K562 (cell line): ENCODE results near the gene SNTG2.

Source experiments
- ATF6 ChIP-seq: sonication (generic); formaldehyde crosslinking; IDR thresholded peaks from 2 replicates; pipeline ENCODE4 v1.4.0; 2020; ENCODE audit warnings: mild to moderate bottlenecking, missing genetic modification reagents
- CTCF ChIP-seq, 3 experiments: IDR thresholded peaks in 2 of 3; conservative IDR thresholded peaks in 1 of 3; 2 replicates each; pipeline ENCODE4 v1.5.1; 2011 to 2012; ENCODE audit warnings: low read length in 3 of 3, mild to moderate bottlenecking in 3 of 3, control low read depth in 2 of 3, improper control_type of control experiment in 1 of 3, inconsistent platforms in 1 of 3, low read depth in 1 of 3, mixed read lengths in 1 of 3, moderate library complexity in 1 of 3; ENCODE audit not compliant: insufficient read depth in 2 of 3
- E2F5 ChIP-seq: sonication (generic); formaldehyde crosslinking; IDR thresholded peaks from 2 replicates; pipeline ENCODE4 v1.8.0; 2022; ENCODE audit warnings: mild to moderate bottlenecking, missing genetic modification reagents
- ESRRA ChIP-seq: fragments of 450-650 bp; IDR thresholded peaks from 2 replicates; pipeline ENCODE4 v1.6.1; 2014; ENCODE audit warnings: low read depth, mild to moderate bottlenecking, moderate library complexity, borderline replicate concordance
- EZH2 ChIP-seq: IDR thresholded peaks from 2 replicates; pipeline ENCODE4 v1.6.1; 2012; ENCODE audit warnings: low read depth, mild to moderate bottlenecking, inconsistent platforms, low read length, borderline replicate concordance
- FOS ChIP-seq: IDR thresholded peaks from 3 replicates; pipeline ENCODE4 v1.6.1; 2011; ENCODE audit not compliant: insufficient read length; ENCODE audit errors: extremely low read depth
- NFIX ChIP-seq: fragments of 250-450 bp; sonication (Bioruptor Pico); IDR thresholded peaks from 2 replicates; pipeline ENCODE4 v1.4.0; 2020; ENCODE audit warnings: low read depth, mild to moderate bottlenecking, moderate library complexity
- POLR2A ChIP-seq: fragments of 450-650 bp; conservative IDR thresholded peaks from 2 replicates; pipeline ENCODE4 v1.6.1; 2016
- POU5F1 ChIP-seq: fragments of 150-350 bp; IDR thresholded peaks from 2 replicates; pipeline ENCODE4 v1.6.1; 2014; ENCODE audit warnings: borderline replicate concordance, low read length, low read depth, mild to moderate bottlenecking; ENCODE audit not compliant: partially characterized antibody
- SRF ChIP-seq, 2 experiments: fragments of 250-450, 450-650 bp in 1 of 2; sonication (Bioruptor Pico) in 1 of 2; sonication (generic) in 1 of 2; formaldehyde crosslinking; IDR thresholded peaks; 2 replicates each; pipeline versions ENCODE4 v1.5.0 to v1.5.1; 2020 to 2022; ENCODE audit warnings: mild to moderate bottlenecking in 1 of 2, missing genetic modification reagents in 1 of 2
- ZNF184 ChIP-seq: sonication (generic); formaldehyde crosslinking; IDR thresholded peaks from 2 replicates; pipeline ENCODE4 v1.5.0; 2020; ENCODE audit warnings: missing genetic modification reagents
- ZNF384 ChIP-seq: IDR thresholded peaks from 2 replicates; pipeline ENCODE4 v1.6.1; 2012; ENCODE audit warnings: low read depth, low read length, improper control_type of control experiment

- no peak for TF ChIP-seq CTCF (IDR thresholded peaks at IDR 0.05 in 2 of 3, conservative IDR thresholded peaks at IDR 0.05 in 1 of 3; ENCODE audit: insufficient read depth in 2 of 3, low read depth in 1 of 3, low read length in 3 of 3)
- no peak for TF ChIP-seq EZH2
- no peak for TF ChIP-seq POLR2A
- no peak for TF ChIP-seq FOS
- TF ChIP-seq POU5F1: no peak
- no peak for TF ChIP-seq ATF6
- no peak for TF ChIP-seq NFIX
- no peak for TF ChIP-seq ZNF184 (CRISPR knock-in tag)
- TF ChIP-seq E2F5: no peak
- TF ChIP-seq ESRRA: no peak
- TF ChIP-seq ZNF384: no peak
- no peak for TF ChIP-seq SRF (CRISPR knock-in tag; IDR thresholded peaks at IDR 0.05)
Measured at GRCh38 chr2:1082456-1083205, 132.0 kb downstream of the SNTG2 start.
